ENCODE data around the gene CSF3R. TPM values are rescaled to one million over a fixed set of nuclear protein-coding genes. Genes with fewer than 3 reads are reported as not detected.

Gene CSF3R
- total and polyA plus RNA-seq, 2 donors (not counting 3 experiments of a cell fraction or from before 2014, with no cell fraction given) = not detected

- Histone ChIP-seq H3K36me3 (ENCODE audit: control insufficient read depth in 2 of 2, extremely low read depth in 1 of 2, insufficient read depth in 2 of 2, low read length in 2 of 2) (no peaks in the 10 kb centered on the region), H3K27me3 (ENCODE audit: control insufficient read depth in 2 of 2, insufficient read depth in 2 of 2, low read length in 2 of 2) (no peaks in the 10 kb centered on the region), H3K9me3 (replicated peaks; ENCODE audit: control insufficient read depth, insufficient read depth, low read length) (no peaks in the 10 kb centered on the region), H3K9me1 (replicated peaks; ENCODE audit: control insufficient read depth, extremely low read depth, insufficient read depth, low read length) (no peaks in the 10 kb centered on the region), H4K20me1 (replicated peaks; ENCODE audit: control insufficient read depth, extremely low read depth, insufficient read depth, low read length) (no peaks in the 10 kb centered on the region), H3K79me2 (ENCODE audit: control insufficient read depth, insufficient read depth, low read length) (no peaks in the 10 kb centered on the region), H2AFZ (ENCODE audit: low read depth, low read length) (no peak overlapping the region), H3K9ac (replicated peaks; ENCODE audit: extremely low read depth, insufficient read depth, low read length) (no peak overlapping the region), H3K4me1 (ENCODE audit: control insufficient read depth, extremely low read depth, insufficient read depth, low read length) (no peaks in the 10 kb centered on the region), H3K27ac (ENCODE audit: insufficient read depth, low read depth, low read length) (no peak overlapping the region), H3K4me2 (ENCODE audit: insufficient read depth, low read length) (no peak overlapping the region), H3K4me3 (replicated peaks in 1 of 3; ENCODE audit: insufficient read depth in 1 of 3, low read depth in 1 of 3, low read length in 3 of 3) (no peak overlapping the region)
- no TSS peak for BruUV-seq (replicated peaks)
- DNase-seq (ENCODE audit: low read depth, low spot score) (no peak), FAIRE-seq (no peak)
- no peak for TF ChIP-seq JUN (IDR thresholded peaks at IDR 0.05; ENCODE audit: borderline replicate concordance, insufficient read depth, insufficient read length, low read depth)
- no peak for TF ChIP-seq EZH2 (IDR thresholded peaks at IDR 0.05; ENCODE audit: borderline replicate concordance, low read depth, low read length, severe bottlenecking)
- no peak for TF ChIP-seq MYC (IDR thresholded peaks at IDR 0.05; ENCODE audit: low read depth, low read length)
- no peak for TF ChIP-seq POLR2AphosphoS5 (IDR thresholded peaks at IDR 0.05; ENCODE audit: insufficient read depth, low read depth, low read length)
- no peak for TF ChIP-seq FOS (IDR thresholded peaks at IDR 0.05; ENCODE audit: borderline replicate concordance, insufficient read depth, low read length)
- no peak for TF ChIP-seq GATA2 (IDR thresholded peaks at IDR 0.05; ENCODE audit: insufficient read depth, insufficient read length, low read depth, low read length)
- TF ChIP-seq MAX (IDR thresholded peaks at IDR 0.05; ENCODE audit: insufficient read depth, insufficient read length) = no peak
- TF ChIP-seq CTCF (IDR thresholded peaks at IDR 0.05; ENCODE audit: extremely low read depth in 1 of 2, insufficient read depth in 1 of 2, low read depth in 1 of 2, low read length in 2 of 2) = no peak
- no peak for TF ChIP-seq POLR2A (IDR thresholded peaks at IDR 0.05; ENCODE audit: low read depth, low read length)
- dilution Hi-C loops (cut with MboI; ENCODE audit: extremely low pct_ligation_motif_present, low sequenced_read_pairs) = no loop called here
- ChIA-PET CTCF (no interaction called here), POLR2A (no interaction called here)
- intact Hi-C loops (cut with micrococcal nuclease) = no loop called here
These were observed 40.5 kb upstream of the CSF3R start for GRCh38 chr1:36523230-36523495.

Data from endothelial cell of umbilical vein (primary cell).